Myocyte (in vitro differentiated cells): ENCODE data around the gene PLA2R1. TPM values are rescaled to one million over a fixed set of nuclear protein-coding genes. Genes with fewer than 3 reads are reported as not detected.
"Not testable (repeated sequence)": the region's sequence is repeated elsewhere in the genome, so short reads cannot be mapped to it uniquely, and the experiment has no call there.

ENCODE experiments used
- DNase-seq: peaks from one replicate; pipeline ENCODE4 v3.0.0-alpha.2; 2012; ENCODE audit warnings: low read depth
- total RNA-seq: library from RNA; depleted of rRNA; stranded (reverse); fragments of >200 nt; gene quantifications from 2 replicates; pipeline ENCODE4 v1.2.3, GENCODE V29; 2014

The PLA2R1 gene
- total RNA-seq, 1 donor from 2014 or later = 6.0 TPM

DNA sequence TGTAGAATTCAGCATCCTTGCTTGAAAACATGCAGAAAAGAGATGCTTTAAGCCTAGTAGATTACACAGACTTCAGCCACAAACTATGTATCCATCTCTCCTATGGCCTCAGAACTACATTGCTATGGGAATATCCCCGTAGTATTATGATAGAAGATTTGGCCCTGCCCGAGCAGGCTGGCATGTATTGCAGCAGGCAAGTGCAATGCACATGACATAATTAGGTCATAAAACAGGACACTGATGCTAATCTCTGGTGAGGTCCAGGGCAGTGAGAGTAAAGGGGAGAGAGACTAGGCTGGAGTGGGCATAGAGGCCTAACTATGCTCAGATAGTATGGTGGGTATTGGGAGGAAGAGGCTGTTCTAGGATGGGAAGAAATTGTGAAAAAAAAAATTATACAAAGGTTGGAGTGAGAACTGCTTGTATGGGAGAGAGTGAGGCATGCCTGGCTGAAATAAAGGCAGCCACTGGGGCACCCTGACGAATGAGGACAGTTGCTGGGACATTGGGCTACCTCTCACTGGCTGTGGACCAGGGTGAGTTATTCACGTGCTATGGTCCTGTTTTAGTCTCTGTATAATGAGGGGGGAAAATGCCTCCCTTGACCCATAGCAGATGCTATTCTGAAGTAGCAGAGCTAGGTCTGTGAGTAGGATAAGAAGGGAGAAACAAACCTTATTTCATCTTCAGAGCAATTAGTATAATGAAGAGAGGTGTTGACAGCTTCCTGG lies 1.6 kb upstream of the PLA2R1 start:
- DNase-seq = peak; percentile 32

DNA sequence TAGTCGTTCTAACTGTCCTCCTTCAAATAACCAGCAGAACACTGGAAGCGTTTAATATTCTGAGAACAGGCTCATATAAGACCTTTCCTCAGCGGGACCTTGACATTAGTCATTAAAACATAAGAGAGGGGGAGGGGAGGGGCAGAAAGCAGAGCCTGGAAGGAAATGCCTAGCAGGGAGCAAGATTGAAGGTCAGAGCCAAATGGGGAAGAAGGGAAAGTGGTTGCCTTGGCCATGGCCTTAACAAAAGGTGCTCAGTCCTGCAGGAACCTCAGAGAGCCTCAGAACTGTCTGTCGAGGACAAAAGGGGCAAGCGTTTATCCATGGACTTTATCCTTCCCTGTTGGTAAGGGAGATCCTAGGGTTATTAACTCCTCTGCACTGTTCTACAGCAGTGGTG lies 856 bp upstream of the PLA2R1 start:
- no peak for DNase-seq

DNA sequence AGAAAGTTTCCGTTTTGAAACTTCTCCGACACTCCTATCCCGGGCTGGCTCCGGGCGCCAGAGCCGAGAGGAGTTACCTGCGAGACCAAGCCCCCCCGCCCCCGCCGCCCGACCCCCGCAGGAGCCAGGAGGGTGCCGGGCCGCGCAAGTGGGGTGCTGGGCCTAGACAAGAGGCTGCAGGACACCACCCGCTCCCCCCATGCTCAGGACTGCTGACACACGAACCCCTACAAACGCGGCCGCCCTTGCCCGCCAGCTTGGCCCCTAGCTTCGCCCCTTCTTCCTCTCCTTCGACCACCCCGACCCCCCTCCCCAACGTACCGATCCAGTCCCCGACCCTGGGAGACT lies 497 bp downstream of the PLA2R1 start:
- DNase-seq = no peak

DNA sequence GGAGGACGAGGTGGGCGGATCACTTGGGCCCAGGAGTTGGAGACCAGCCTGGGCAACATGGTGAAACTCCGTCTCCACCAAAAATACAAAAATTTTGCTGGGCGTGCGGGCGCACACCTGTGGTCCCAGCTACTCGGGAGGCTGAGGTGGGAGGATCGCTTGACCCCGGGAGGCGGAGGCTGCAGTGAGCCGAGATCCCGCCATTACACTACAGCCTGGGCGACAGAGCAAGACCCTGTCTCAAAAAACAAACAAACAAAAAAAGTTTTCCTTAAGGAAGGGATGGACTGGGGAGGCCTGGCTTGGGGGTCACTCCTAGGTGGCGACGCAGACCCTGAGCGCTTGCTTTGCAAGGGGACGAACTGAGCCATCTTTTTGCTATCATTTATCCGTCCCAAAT lies 882 bp downstream of the PLA2R1 start:
- DNase-seq = no peak

DNA sequence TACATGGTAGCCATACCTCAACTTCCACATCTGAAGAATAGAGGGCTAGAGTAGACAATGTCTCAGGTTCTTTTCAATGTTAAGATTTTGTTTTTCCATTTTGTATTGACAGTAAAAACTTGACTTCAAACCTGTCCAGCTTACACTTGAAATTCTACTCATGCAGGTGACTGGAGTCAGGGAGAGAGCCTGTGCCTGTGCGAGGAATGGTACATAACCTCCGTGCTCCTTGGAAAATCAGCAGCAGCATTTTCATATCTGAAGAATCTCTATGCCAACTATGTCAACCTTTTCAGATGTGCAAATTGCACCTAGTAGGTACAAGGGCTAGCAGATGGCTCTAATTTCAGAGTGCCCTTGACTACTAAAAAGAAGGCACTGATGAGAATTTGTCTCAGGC lies 2.1 kb downstream of the PLA2R1 start:
- DNase-seq = no peak

DNA sequence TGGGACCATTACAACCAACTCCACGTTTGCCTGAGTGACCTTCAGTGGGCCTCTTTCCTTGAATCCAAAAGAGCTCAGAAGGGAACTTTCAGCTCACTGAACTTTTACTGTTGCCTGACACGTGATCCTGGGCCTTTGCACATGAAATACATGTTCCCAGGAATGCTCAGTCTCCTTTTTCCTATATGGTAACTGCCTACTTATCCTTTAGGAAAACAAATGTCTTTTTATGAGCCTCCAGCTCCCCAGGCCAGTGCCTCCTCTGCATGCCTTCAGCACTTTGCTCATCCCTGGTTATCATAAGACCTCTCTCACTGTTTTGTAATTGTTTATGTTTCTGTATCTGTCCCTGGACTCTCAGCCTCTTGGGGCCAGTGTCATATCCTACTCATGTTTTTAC lies 5.1 kb downstream of the PLA2R1 start:
- no peak for DNase-seq

DNA sequence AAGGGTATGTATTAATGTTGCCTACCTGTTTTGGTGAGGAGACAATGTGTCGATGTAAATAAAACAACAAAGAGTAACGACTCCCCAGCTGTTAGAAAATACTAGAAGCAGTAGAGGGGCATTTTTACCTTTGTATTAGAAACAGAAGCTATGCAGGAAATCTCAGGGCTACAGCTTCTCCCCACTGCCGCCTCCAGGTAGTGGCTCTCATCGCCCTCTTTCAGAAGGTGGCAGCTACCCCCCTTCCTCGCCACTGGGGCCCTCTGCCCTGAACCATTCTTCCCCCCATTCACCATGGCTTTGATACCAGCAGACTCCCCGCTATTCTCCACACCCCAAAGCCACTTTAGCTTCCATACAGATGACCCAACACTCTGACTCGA lies 6.7 kb downstream of the PLA2R1 start:
- no peak for DNase-seq

DNA sequence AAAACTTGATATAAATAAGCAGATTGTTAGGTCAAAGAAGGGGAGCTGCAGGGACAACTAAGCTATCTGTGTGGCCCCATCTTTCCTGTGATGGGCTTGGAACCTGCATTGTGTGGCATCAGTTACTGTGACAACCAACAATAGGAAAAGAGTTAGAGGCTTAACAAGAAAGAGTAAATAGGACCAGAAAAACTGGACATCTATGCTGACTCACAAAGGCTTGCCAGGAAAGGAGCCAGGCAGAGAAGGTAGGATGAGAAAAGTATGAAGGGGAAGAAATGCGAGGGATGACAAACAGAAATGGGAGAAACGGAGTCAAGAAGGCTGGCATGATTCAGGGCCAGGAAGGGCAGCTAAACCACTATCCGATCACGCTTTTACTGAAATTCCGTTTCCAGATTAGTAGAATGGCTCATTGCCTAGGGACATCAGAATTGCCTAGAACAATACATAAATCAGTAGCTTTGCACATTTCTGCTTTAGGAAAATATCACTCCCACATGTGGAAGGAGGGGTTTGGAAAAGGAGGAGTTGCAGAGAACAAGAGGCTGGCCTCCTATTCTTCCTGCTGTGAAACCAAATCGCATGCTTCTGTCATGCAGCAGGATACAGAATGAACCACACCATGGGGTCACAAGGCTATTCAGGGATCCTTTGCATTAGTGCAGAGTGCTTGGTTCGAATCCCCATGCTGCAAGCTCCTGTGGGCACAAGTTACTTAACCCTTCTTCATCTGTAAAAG lies 7.3 kb downstream of the PLA2R1 start:
- DNase-seq = no peak

DNA sequence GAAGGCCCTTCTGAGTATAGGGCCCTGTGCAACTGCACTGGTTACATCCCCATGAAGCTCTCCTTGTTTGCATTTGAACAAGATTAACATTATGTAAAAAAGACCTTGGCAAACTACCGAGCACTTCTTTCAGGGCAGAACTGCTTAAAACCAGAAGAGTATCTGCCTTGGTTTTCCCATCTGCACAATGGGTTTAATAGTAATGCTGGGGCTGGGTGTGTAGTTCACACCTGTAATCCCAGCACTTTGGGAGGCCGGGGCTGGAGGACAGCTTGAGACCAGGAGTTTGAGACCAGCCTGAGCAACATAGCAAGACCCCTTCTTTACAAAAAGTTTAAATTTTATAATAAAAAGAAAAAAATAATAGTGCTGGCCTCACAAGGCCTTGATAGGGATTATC lies 8.5 kb downstream of the PLA2R1 start:
- no peak for DNase-seq

DNA sequence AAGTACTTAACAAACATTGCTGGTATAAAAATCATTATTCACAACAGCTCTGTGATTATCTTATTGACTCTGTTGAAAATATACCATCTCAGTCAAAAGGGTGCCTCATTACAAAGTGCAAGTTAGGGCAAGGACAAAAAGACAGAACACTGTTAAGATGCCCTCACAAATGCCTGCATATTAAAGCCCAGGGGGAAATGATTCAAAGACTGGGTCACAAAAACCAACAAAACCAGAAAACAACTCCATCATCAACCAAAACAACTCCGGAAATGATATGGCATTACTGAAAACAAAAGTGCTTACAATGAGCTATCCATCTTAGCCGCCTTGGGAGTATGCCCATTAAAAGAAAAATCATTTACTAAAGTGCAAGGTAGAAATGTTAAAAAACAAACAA lies 9.9 kb downstream of the PLA2R1 start:
- DNase-seq = no peak

DNA sequence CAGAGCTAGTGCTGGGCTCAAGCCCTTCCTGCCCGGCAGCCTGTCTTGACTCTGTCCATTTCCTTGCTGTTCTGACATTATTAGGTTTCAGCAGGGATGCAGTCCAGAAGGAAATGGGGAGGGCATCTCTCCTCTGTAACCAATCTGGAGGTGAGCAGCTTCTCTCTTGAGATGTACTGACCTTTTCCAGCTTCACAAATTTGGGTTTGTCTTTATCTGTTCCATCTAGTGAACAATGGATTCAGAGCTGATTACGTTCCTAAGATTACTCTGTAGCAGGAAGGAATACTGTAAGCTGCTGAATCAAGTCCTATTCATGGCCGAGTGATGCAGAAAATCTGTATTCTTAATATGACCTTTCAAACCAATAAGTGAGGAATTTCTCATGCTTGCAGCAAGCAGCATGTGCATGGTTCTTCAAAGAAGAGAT lies 11.0 kb downstream of the PLA2R1 start:
- DNase-seq = no peak

DNA sequence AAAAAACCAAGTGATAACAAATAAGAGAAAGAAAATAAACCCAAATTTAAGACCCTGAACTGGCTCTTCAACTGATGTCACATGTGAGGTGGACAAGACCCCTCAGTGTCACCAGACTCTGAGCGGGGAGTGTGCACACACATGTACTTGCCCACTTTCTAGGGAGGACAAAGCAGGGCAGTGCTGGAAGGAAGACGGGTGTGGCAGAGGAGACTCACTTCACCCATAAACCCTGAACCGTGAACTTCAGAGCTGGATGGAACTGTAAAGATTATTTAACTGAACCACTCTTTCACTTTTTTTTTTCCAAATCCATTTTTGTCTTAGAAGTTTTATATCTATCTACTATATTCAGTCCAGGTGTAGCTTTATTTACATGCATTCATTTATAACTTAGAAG lies 12.3 kb downstream of the PLA2R1 start:
- DNase-seq = no peak

DNA sequence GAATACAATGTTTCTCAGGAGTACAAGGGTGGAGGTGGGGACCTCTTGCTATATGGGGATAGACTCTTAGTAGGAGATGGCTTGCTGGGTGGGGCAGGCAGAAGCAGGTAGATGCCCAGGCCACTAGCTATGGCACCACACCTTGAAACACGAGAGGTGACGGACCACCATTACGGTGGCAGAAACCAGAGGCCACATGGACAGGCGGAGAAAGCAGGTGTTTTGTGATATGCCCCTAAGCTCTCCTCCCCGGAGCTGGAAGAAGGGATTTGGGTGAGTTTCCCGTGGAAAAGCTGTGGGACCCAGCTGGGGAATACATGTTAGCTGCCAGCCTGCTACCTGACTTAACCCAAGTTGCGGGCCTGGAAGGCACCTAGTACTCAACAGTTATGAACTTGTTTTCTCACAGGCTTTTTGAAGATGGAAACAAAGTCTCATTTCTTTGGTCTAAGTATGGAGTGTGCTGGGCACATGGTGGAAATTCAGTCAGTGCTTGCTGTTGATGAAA lies 16.7 kb downstream of the PLA2R1 start:
- DNase-seq = no peak

DNA sequence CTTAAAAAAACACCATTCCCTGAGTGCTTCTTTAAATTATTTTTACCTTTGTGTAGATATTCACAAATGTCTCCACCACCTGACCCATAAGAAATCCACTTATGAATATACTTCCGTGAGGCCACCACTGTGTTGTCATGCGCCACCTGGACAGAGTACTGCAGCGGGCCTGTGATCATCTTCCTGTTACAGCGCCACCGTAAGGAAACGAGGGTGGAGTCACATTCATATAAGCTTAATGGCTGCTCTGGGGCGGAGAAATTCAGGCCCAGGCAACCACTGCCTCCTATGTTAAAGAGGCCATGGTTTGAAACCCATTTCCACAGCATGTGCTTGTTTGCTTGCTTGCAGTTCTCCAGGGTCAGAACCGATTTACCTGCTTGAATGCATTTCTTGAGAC lies 17.7 kb downstream of the PLA2R1 start:
- DNase-seq = no peak

DNA sequence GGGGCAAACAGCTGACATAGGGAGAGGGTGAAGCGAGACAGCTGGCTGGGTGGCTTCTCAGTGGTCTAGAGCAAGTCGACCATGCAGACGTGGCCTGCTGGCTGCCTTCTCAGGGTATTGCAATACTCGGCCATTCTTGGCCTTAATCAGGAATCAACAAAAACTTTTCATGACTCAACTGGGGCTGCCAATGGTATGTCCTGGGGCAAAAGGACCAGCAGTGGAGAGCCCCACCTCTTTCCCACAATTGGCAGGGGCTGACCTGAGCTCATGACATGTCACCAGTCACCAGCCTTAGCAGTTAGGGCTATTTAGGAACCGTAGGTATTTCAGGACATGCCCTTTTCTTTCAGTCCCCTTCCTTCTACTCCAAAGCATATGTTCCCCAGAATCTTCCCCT lies 19.1 kb downstream of the PLA2R1 start:
- peak; percentile 75 for DNase-seq

DNA sequence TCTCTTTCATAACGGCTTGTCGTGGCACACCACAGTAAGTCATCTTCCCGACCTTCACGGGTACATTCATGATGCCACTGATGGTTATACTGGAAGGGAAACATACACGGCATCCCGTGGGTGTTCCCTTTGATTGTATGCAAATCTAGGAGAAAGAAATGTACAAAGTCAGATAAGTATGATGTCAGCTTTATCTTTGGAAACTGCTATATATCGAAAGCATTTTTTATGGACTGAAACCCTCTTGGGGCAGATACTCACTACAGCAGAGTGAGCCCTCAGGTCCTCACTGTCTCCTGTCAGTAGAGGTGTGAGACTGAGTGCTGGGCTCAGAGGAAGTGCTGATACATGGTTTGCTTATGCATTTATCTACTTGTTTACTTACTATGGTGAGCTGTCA lies 20.4 kb downstream of the PLA2R1 start:
- no peak for DNase-seq

DNA sequence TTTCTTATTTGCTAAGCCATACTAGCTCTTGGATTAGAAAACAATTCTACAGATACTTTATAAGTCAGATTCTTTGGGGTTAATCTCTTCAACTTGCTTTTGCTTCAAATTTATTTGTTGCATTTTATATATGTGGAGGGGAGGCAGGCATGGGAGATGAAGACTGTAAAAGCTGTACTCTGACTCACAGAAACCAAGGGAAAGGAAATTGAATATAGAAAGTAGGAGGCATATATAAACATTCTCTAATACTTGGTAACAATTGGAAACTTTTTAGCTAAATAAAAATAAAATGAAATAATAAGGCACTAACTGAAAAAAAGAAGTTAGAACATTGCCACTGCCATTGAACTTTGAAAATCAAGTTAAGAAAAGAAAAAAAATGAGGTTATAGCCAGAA lies 21.3 kb downstream of the PLA2R1 start:
- no peak for DNase-seq

DNA sequence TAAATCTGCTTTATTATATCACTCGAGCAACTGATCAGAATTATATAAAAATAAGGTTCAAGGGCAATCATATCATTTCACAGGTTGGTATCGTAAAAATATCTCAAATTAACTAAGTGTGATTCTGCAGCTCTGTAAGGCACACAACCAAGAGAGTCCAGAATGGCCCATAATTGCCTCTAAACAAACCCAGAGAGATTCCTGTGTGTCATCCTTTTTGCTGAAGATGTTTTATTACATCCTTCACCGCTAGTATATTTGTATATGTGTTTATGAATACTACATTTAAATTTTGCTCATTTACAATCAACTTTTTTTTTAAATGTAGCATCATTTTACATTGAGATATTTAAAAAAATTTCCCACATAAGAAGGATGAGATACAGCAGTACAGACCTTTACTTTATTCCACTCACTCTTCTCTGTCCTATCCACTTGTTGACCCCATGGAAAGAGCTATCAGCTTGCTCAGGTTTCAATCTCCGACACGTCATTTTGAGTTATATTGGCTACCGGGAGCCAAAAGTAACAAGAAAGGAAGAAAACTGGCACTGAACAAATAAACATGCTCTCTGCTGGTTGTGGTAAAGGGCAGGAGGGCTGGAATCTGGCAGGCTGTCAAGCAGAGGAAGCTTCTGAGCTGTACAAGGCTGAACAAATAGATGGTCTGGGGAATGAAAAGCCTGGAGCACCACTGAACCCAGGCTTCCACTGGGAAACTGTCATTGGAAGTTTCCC lies 23.1 kb downstream of the PLA2R1 start:
- peak; percentile 81 for DNase-seq

DNA sequence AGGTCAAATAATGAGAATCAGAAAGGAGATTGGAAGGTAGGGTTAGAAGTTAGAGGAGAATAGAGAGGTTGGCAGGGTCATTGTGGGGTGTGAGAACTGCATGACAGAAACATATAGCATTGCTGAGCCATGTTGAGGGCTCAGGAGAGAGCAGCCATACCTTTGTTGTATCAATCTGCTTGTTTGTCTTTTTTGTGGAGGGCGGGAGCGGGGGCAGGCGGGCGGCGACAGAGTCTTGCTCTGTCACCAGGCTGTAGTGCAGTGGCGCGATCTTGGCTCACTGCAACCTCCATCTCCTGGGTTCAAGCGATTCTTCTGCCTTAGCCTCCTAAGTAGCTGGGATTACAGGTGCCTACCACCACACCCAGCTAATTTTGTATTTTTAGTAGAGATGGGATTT lies 23.8 kb downstream of the PLA2R1 start:
- DNase-seq = not testable (repeated sequence)

DNA sequence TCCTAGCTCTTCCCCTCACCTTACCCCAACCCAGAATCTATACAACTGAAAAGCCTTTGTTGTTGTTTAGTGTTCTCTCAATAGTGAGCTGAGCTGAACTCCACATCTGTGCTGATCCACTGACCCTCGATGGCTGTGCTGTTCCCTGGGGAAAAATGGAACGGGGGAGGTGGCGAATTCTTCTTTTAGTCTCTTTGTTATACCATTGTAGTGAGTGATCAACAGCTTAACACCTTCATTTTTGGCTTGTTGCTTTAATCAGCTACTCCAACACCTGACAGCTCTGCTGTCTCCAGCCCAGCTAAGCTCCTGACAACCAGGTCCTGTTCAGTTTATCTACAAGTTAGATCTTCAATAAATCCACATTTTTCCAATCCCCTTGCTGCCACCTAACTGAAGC lies 25.7 kb downstream of the PLA2R1 start:
- no peak for DNase-seq

DNA sequence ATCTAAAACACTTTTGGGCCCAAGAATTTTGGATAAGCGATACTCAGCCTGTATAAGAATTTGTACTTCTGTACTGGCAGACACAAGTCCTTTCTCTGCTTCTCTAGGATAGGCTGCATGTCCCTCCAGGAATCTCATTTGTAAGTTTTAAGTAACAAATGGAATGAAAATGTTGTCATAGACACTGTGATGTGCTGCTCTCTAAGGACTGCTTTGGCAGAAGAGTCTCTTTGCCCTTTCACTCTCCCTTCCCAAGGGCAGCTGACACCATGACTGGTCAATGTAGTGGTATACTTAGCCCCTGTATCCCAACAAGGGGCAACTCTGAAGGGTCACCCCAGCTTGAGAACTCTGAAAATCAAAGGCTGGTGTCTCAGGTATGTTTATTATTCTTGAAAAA lies 27.3 kb downstream of the PLA2R1 start:
- no peak for DNase-seq

DNA sequence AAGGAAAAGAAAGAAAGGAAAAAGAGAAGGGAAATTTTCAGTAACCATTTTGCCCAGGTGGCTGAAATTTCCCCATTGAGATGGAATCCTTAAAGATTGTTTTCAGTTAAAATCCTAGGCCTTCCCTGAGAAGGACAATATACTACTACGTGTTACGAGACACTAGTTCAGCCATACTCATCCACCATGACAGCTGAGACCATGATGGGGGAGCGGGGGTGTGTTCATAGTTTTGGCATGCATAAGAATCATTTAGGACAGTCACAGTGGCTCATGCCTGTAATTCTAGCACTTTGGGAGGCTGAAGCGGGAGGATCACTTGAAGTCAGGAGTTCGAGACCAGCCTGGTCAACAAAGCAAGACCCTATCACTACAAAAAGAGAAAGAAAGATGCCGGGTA lies 28.0 kb downstream of the PLA2R1 start:
- peak; percentile 33 for DNase-seq
